ENCODE measurements around the gene MYOZ1. TPM values are rescaled to one million over a fixed set of nuclear protein-coding genes. Genes with fewer than 3 reads are reported as not detected.

The MYOZ1 gene
- total and polyA plus RNA-seq, 2 experiments from 2014 or later: 0.32 to 0.39 TPM

DNA sequence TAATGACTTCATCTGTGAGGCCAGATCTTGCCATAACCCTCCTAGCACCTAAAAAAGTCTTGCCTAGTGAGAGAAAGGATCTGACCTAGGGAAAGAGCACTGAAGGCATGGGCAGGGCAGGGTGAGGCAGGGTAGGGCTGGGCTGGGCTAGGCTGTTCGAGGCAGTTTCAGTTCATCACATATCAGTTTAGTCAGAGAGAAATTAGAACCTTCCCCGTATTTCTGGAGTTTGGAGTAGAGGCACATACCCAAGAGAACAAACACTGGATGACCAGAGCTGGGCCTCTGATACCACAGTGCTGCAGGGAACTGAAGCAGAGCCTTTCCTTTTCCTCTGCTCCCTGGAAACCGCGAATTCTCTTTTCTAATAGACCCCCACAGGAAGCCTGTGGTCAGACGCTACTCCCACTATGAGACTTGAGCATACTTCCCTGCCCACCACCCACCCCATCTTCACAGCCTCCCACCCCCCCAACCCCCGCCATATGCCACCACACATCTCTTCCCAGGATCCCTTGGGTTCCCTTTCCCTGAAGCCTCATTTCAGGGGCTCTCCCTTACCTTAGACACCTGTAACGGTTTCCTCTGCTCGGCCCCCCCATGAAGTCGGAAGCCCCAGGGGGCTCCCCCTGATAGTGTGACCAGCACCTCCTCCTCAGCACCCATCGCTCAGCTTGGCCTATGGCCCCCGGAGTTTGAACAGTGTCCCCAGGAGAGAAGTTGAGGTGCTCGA is 14.1 kb upstream of the MYOZ1 start:
- no peak overlapping the region for H3K9ac ChIP-seq

DNA sequence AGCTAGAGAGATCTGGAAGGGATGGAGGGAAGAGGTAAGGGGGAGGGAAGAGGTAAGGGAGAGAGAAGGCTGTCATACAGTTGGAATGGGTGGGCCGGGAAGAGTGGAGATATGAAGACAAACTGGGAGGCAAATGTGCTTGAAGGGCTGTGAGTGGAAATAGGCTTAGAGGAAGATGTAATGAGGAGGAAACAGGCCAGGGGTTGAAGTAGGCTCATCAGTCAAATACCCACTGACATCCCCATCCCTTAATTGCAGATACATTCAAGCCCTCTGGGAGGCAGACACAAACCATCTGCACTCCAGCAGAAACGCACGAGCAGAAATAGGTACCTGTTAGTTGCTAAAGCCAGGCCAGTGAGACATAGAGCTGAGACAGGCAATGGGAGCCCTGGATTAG is 12.4 kb upstream of the MYOZ1 start:
- Histone ChIP-seq H3K27me3 (replicated peaks; ENCODE audit: insufficient read depth) (no peaks in the 10 kb centered on the region), H2AFZ (no peak overlapping the region), H3K27ac (no peak overlapping the region), H3K9me3 (ENCODE audit: low read depth) (no peaks in the 10 kb centered on the region), H3K4me3 (no peak overlapping the region), H3K4me1 (ENCODE audit: insufficient read depth) (peaks cover 23% of the 10 kb centered on the region), H3K9ac (no peak overlapping the region), H3K36me3 (ENCODE audit: low read depth) (no peaks in the 10 kb centered on the region), H3F3A (ENCODE audit: insufficient read depth) (peaks cover 22% of the 10 kb centered on the region), H4K20me1 (ENCODE audit: insufficient read depth) (no peaks in the 10 kb centered on the region), H3K4me2 (ENCODE audit: unreplicated experiment) (no peak overlapping the region), H3K79me2 (ENCODE audit: insufficient read depth) (no peaks in the 10 kb centered on the region), H3K9me2 (ENCODE audit: insufficient read depth) (no peaks in the 10 kb centered on the region)
- TF ChIP-seq EZH2phosphoT487 (IDR thresholded peaks at IDR 0.05; ENCODE audit: insufficient read depth, low read depth) (no peak), EZH2 (IDR thresholded peaks at IDR 0.05; ENCODE audit: insufficient read depth, poor library complexity, severe bottlenecking) (no peak)
- in situ Hi-C loops (cut with MboI): no loop called here
- no peak for DNase-seq
- 85 to 88% methylated on average over 3 of the region's 3 CpGs for WGBS, 2 experiments (ENCODE audit: low coverage in 1 of 2, low lambda C conversion rate in 2 of 2, missing lambda C conversion rate in 2 of 2)

More for the DNA sequence above, 14.1 kb upstream of the MYOZ1 start:
- no peak for DNase-seq
- no peak overlapping the region for H3K4me2 ChIP-seq (ENCODE audit: unreplicated experiment)
- whole genome bisulfite sequencing, 2 experiments (ENCODE audit: low coverage in 1 of 2, low lambda C conversion rate in 2 of 2, missing lambda C conversion rate in 2 of 2): 83 to 91% methylated on average over 9 to 12 of the region's 12 CpGs
- no peaks in the 10 kb centered on the region for H3K36me3 ChIP-seq (ENCODE audit: low read depth)
- no peaks in the 10 kb centered on the region for H3K27me3 ChIP-seq (replicated peaks; ENCODE audit: insufficient read depth)
- no peak overlapping the region for H3K4me3 ChIP-seq
- no peaks in the 10 kb centered on the region for H3K79me2 ChIP-seq (ENCODE audit: insufficient read depth)
- no peak for TF ChIP-seq EZH2 (IDR thresholded peaks at IDR 0.05; ENCODE audit: insufficient read depth, poor library complexity, severe bottlenecking)
- no peak for TF ChIP-seq EZH2phosphoT487 (IDR thresholded peaks at IDR 0.05; ENCODE audit: insufficient read depth, low read depth)
- in situ Hi-C loops (cut with MboI): no loop called here
- no peaks in the 10 kb centered on the region for H3K9me3 ChIP-seq (ENCODE audit: low read depth)
- peaks cover 5% of the 10 kb centered on the region for H3F3A ChIP-seq (ENCODE audit: insufficient read depth)
- no peak overlapping the region for H3K27ac ChIP-seq
- H4K20me1 ChIP-seq (ENCODE audit: insufficient read depth): no peaks in the 10 kb centered on the region
- H3K4me1 ChIP-seq (ENCODE audit: insufficient read depth): peaks cover 7% of the 10 kb centered on the region
- H3K9me2 ChIP-seq (ENCODE audit: insufficient read depth): no peaks in the 10 kb centered on the region
- H2AFZ ChIP-seq: no peak overlapping the region

DNA sequence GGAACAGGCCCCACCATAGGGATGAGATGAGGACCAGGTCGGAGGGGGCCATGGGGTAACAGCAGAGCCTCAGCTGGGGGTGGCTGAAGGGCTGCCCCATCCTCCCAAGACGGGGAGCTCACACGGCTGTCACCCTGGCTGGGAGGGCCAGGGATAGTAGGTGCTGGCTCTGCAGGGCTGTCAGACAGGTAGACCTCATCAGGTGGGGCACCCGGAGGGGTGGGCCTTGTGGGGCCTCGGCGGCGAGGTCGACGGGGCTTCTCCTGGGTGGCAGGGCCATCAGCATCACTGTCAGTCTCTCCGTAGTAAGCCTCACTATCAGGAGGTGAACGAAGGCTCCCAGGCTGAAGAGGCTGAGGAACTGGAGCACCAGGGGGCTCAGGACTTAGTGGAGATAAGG is 11.9 kb upstream of the MYOZ1 start:
- no peaks in the 10 kb centered on the region for H3K9me2 ChIP-seq (ENCODE audit: insufficient read depth)
- H3K4me1 ChIP-seq (ENCODE audit: insufficient read depth): peaks cover 28% of the 10 kb centered on the region
- H3K4me3 ChIP-seq: no peak overlapping the region
- H2AFZ ChIP-seq: no peak overlapping the region
- peaks cover 23% of the 10 kb centered on the region for H3F3A ChIP-seq (ENCODE audit: insufficient read depth)
- H3K4me2 ChIP-seq (ENCODE audit: unreplicated experiment): no peak overlapping the region
- H4K20me1 ChIP-seq (ENCODE audit: insufficient read depth): no peaks in the 10 kb centered on the region
- no peaks in the 10 kb centered on the region for H3K27me3 ChIP-seq (replicated peaks; ENCODE audit: insufficient read depth)
- H3K27ac ChIP-seq: no peak overlapping the region
- H3K36me3 ChIP-seq (ENCODE audit: low read depth): no peaks in the 10 kb centered on the region
- TF ChIP-seq EZH2phosphoT487 (IDR thresholded peaks at IDR 0.05; ENCODE audit: insufficient read depth, low read depth) (no peak), EZH2 (IDR thresholded peaks at IDR 0.05; ENCODE audit: insufficient read depth, poor library complexity, severe bottlenecking) (no peak)
- in situ Hi-C loops (cut with MboI): no loop called here
- no peak overlapping the region for H3K9ac ChIP-seq
- no peak for DNase-seq
- H3K9me3 ChIP-seq (ENCODE audit: low read depth): no peaks in the 10 kb centered on the region
- H3K79me2 ChIP-seq (ENCODE audit: insufficient read depth): no peaks in the 10 kb centered on the region
- 78 to 86% methylated on average over 7 to 11 of the region's 11 CpGs for WGBS, 2 experiments (ENCODE audit: low coverage in 1 of 2, low lambda C conversion rate in 2 of 2, missing lambda C conversion rate in 2 of 2)

DNA sequence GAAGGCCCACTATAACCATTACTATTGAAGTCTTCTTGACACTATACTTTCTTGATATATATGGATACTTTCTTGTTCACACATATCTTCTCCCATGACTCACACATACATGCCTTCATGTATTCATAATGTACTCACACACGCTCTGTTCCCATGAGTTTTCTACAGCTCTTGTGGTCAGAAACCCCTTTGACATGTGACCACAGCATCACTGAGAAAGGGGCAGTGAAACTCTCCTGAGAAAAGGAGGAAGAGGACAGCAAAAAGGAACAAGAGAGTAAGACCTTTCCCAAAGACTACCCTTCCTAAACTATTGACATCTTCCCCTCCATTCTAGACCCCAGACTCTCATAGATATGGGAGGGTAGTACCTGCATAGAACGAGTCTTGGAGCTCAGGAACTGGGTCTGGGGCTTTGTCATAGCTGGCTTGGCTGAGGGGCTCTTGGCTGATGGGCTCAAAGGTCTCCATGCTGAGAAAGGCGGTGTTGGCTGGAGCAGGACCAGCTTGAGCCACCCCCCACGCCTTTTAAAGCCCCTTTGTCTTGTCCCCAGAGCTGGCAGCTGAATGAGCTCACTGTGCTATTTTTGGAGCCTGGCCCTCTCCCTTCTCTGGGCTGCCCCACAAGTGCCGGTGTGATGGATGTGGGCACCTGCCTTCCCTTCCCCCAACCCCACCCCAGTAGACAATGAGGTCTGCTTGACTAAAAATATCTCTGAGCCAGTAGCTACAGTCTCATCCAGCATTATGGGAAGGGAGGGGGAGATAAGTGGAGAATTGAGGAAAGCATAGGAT is 9.5 kb upstream of the MYOZ1 start:
- no peaks in the 10 kb centered on the region for H3K27me3 ChIP-seq (replicated peaks; ENCODE audit: insufficient read depth)
- no peaks in the 10 kb centered on the region for H4K20me1 ChIP-seq (ENCODE audit: insufficient read depth)
- peak overlapping the region; percentile 85 for H3K27ac ChIP-seq
- WGBS, 2 experiments (ENCODE audit: low coverage in 1 of 2, low lambda C conversion rate in 2 of 2, missing lambda C conversion rate in 2 of 2): 85 to 89% methylated on average over 5 of the region's 5 CpGs
- H2AFZ ChIP-seq: no peak overlapping the region
- in situ Hi-C loops (cut with MboI): no loop called here
- H3K79me2 ChIP-seq (ENCODE audit: insufficient read depth): no peaks in the 10 kb centered on the region
- TF ChIP-seq EZH2 (IDR thresholded peaks at IDR 0.05; ENCODE audit: insufficient read depth, poor library complexity, severe bottlenecking): no peak
- no peak for TF ChIP-seq EZH2phosphoT487 (IDR thresholded peaks at IDR 0.05; ENCODE audit: insufficient read depth, low read depth)
- peaks cover 41% of the 10 kb centered on the region for H3K4me1 ChIP-seq (ENCODE audit: insufficient read depth)
- peaks cover 23% of the 10 kb centered on the region for H3F3A ChIP-seq (ENCODE audit: insufficient read depth)
- H3K9me3 ChIP-seq (ENCODE audit: low read depth): no peaks in the 10 kb centered on the region
- peak overlapping the region; percentile 54 for H3K9ac ChIP-seq
- H3K4me2 ChIP-seq (ENCODE audit: unreplicated experiment): peak overlapping the region; percentile 22
- no peaks in the 10 kb centered on the region for H3K9me2 ChIP-seq (ENCODE audit: insufficient read depth)
- DNase-seq: peak; percentile 86
- no peak overlapping the region for H3K4me3 ChIP-seq
- no peaks in the 10 kb centered on the region for H3K36me3 ChIP-seq (ENCODE audit: low read depth)
